K562 (cell line): ENCODE measurements around the gene ATCAY. TPM values are rescaled to one million over a fixed set of nuclear protein-coding genes. Genes with fewer than 3 reads are reported as not detected.
A peak's percentile ranks its signal among the peaks of the same experiment; 100 is the strongest.

Experiments used
- ATAC-seq: fragments of 200-7000 bp; cut with Tn5 transposase; 3 replicates; pipeline ENCODE4 v1.9.1; 2020; ENCODE audit warnings: moderate library complexity
- BruUV-seq: library from RNA; stranded (reverse); fragments of 400-500 nt; replicated peaks from 2 replicates; lab custom pipeline; 2021; lab: Mats Ljungman, UMichigan
- CTCF ChIA-PET: fragments of 300-600 bp; formaldehyde crosslinking; extraction: SDS; loops from one replicate; lab custom pipeline; 2021; ENCODE audit warnings: low intra/inter-chr PET ratio; lab: Yijun Ruan, JAX
- POLR2A ChIA-PET: fragments of 300-600, 350-650 bp; sonication (Branson Sonifier 250); formaldehyde crosslinking; extraction: SDS; loops from one replicate; lab custom pipeline; 2021; ENCODE audit warnings: antibody characterized with exemption, inconsistent platforms; lab: Yijun Ruan, JAX
- DNase-seq, 4 experiments: peaks; one replicate each; pipeline versions ENCODE4 v3.0.0 to v3.0.0-alpha.2; 2011 to 2018; ENCODE audit warnings: low spot score in 3 of 4, mixed read lengths in 3 of 4; ENCODE audit errors: extremely low read depth in 1 of 4
- FAIRE-seq: peaks from 2 replicates; lab custom pipeline; 2011; peaks lifted over from hg19 to GRCh38; lab: Jason Lieb, UNC
- H2AFZ ChIP-seq: 2 replicates; pipeline ENCODE4 v1.6.0; 2011; ENCODE audit warnings: low read depth, low read length, control low read depth, inconsistent platforms
- H3K27ac ChIP-seq: fragments of 200-600 bp; 3 replicates; pipeline ENCODE4 v1.8.0; 2011; ENCODE audit warnings: low read depth, mild to moderate bottlenecking, control low read depth, inconsistent platforms, low read length, moderate library complexity, mixed read lengths; ENCODE audit errors: extremely low read depth
- H3K27me3 ChIP-seq, 2 experiments: fragments of 300-600 bp in 1 of 2; 2 replicates in 1 of 2; 3 replicates in 1 of 2; pipeline versions ENCODE4 v1.6.0 to v1.8.0; 2011; ENCODE audit warnings: inconsistent platforms in 2 of 2, low read length in 2 of 2, mild to moderate bottlenecking in 1 of 2, mixed read lengths in 1 of 2, moderate library complexity in 1 of 2; ENCODE audit not compliant: control insufficient read depth in 2 of 2, insufficient read depth in 2 of 2
- H3K36me3 ChIP-seq: fragments of 300-600 bp; 3 replicates; pipeline ENCODE4 v1.8.0; 2011; ENCODE audit warnings: mild to moderate bottlenecking, low read length, inconsistent platforms; ENCODE audit not compliant: control insufficient read depth, insufficient read depth
- H3K4me1 ChIP-seq, 2 experiments: fragments of 200-600 bp in 1 of 2; replicated peaks in 1 of 2; 2 replicates in 1 of 2; 3 replicates in 1 of 2; pipeline versions ENCODE4 v1.5.1 to v1.8.0; 2011; ENCODE audit warnings: inconsistent platforms in 2 of 2, low read length in 2 of 2, mild to moderate bottlenecking in 1 of 2, mixed read lengths in 1 of 2, moderate library complexity in 1 of 2; ENCODE audit not compliant: control insufficient read depth in 2 of 2, insufficient read depth in 2 of 2
- H3K4me2 ChIP-seq: 2 replicates; pipeline ENCODE4 v1.6.1; 2011; ENCODE audit warnings: low read length, control low read depth, inconsistent platforms, mixed read lengths; ENCODE audit not compliant: insufficient read depth
- H3K4me3 ChIP-seq: fragments of 200-600 bp; sonication (generic), shearing (Covaris generic); 2 replicates; pipeline ENCODE4 v1.5.1; 2016; ENCODE audit warnings: control low read depth, inconsistent platforms
- H3K79me2 ChIP-seq: fragments of 200-600 bp; 3 replicates; pipeline ENCODE4 v1.8.0; 2011; ENCODE audit warnings: low read length, inconsistent platforms; ENCODE audit not compliant: control insufficient read depth, insufficient read depth
- H3K9ac ChIP-seq, 2 experiments: 2 replicates each; pipeline versions ENCODE4 v1.6.0 to v1.6.1; 2011; ENCODE audit warnings: low read depth in 2 of 2, low read length in 2 of 2, control low read depth in 1 of 2, inconsistent platforms in 1 of 2, mild to moderate bottlenecking in 1 of 2, mixed read lengths in 1 of 2; ENCODE audit not compliant: insufficient read depth in 1 of 2
- H3K9me1 ChIP-seq: one replicate; pipeline ENCODE4 v1.6.0; 2011; ENCODE audit warnings: inconsistent platforms, mild to moderate bottlenecking, low read length, moderate library complexity; ENCODE audit not compliant: control insufficient read depth, insufficient read depth
- H3K9me3 ChIP-seq: replicated peaks from 2 replicates; pipeline ENCODE4 v1.5.1; 2011; ENCODE audit warnings: low read depth, low read length, inconsistent platforms; ENCODE audit not compliant: control insufficient read depth, insufficient read depth
- H4K20me1 ChIP-seq: replicated peaks from 2 replicates; pipeline ENCODE4 v1.6.1; 2011; ENCODE audit warnings: low read length, inconsistent platforms, mixed read lengths; ENCODE audit not compliant: control insufficient read depth, insufficient read depth
- CREB1 ChIP-seq, 2 experiments: sonication (generic) in 1 of 2; formaldehyde crosslinking in 1 of 2; IDR thresholded peaks; 2 replicates each; pipeline versions ENCODE4 v1.6.1 to v1.8.0; 2012 to 2022; ENCODE audit warnings: inconsistent platforms in 1 of 2, mild to moderate bottlenecking in 1 of 2, missing genetic modification reagents in 1 of 2, moderate library complexity in 1 of 2
- CTCF ChIP-seq, 3 experiments: IDR thresholded peaks in 2 of 3; conservative IDR thresholded peaks in 1 of 3; 2 replicates each; pipeline ENCODE4 v1.5.1; 2011 to 2012; ENCODE audit warnings: low read length in 3 of 3, mild to moderate bottlenecking in 3 of 3, control low read depth in 2 of 3, improper control_type of control experiment in 1 of 3, inconsistent platforms in 1 of 3, low read depth in 1 of 3, mixed read lengths in 1 of 3, moderate library complexity in 1 of 3; ENCODE audit not compliant: insufficient read depth in 2 of 3
- DIDO1 ChIP-seq: fragments of 450-650 bp; IDR thresholded peaks from 2 replicates; pipeline ENCODE4 v1.6.1; 2016; ENCODE audit warnings: low read depth, missing biosample characterization, missing genetic modification characterization
- EGR1 ChIP-seq: fragments of 450-650 bp; conservative IDR thresholded peaks from 2 replicates; pipeline ENCODE4 v1.6.1; 2017; ENCODE audit warnings: mild to moderate bottlenecking
- EP300 ChIP-seq: IDR thresholded peaks from 2 replicates; pipeline ENCODE4 v1.6.1; 2012; ENCODE audit warnings: low read length, improper control_type of control experiment
- ETV5 ChIP-seq: sonication (generic); formaldehyde crosslinking; IDR thresholded peaks from 2 replicates; pipeline ENCODE4 v1.4.0; 2020; ENCODE audit warnings: low read depth, mild to moderate bottlenecking, missing genetic modification reagents
- FOXK2 ChIP-seq, 2 experiments: fragments of 450-650 bp; IDR thresholded peaks in 1 of 2; conservative IDR thresholded peaks in 1 of 2; 2 replicates each; pipeline ENCODE4 v1.6.1; 2016; ENCODE audit warnings: low read depth in 2 of 2, mild to moderate bottlenecking in 1 of 2
- GABPB1 ChIP-seq: sonication (generic); formaldehyde crosslinking; IDR thresholded peaks from 2 replicates; pipeline ENCODE4 v1.8.0; 2022; ENCODE audit warnings: mild to moderate bottlenecking, missing genetic modification reagents
- KAT7 ChIP-seq: sonication (generic); formaldehyde crosslinking; IDR thresholded peaks from 2 replicates; pipeline ENCODE4 v1.8.0; 2022; ENCODE audit warnings: missing genetic modification reagents, mild to moderate bottlenecking, borderline replicate concordance
- KDM5B ChIP-seq: fragments of 200-600 bp; sonication (generic); IDR thresholded peaks from 2 replicates; pipeline ENCODE4 v1.6.1; 2012; ENCODE audit warnings: low read depth, mild to moderate bottlenecking, moderate library complexity, low read length, control low read depth, inconsistent platforms; ENCODE audit not compliant: insufficient replicate concordance
- KLF10 ChIP-seq: fragments of 250-450 bp; sonication (Bioruptor Pico); IDR thresholded peaks from 2 replicates; pipeline ENCODE4 v1.6.1; 2021; ENCODE audit warnings: matching md5 sums
- MCM7 ChIP-seq, 2 experiments: fragments of 450-650 bp; IDR thresholded peaks; 2 replicates each; pipeline ENCODE4 v1.6.1; 2016 to 2018
- NBN ChIP-seq: fragments of 450-650 bp; IDR thresholded peaks from 2 replicates; pipeline ENCODE4 v1.6.1; 2016; ENCODE audit warnings: low read depth, mild to moderate bottlenecking
- RAD51 ChIP-seq: fragments of 450-650 bp; IDR thresholded peaks from 2 replicates; pipeline ENCODE4 v1.7.1; 2016; ENCODE audit warnings: low read depth, mild to moderate bottlenecking, borderline replicate concordance
- SMARCA5 ChIP-seq: fragments of 450-650 bp; IDR thresholded peaks from 2 replicates; pipeline ENCODE4 v1.6.1; 2016
- ZC3H11A ChIP-seq: IDR thresholded peaks from 2 replicates; pipeline ENCODE4 v1.6.1; 2012; ENCODE audit warnings: low read depth, low read length, improper control_type of control experiment
- ZNF311 ChIP-seq: fragments of 250-450 bp; sonication (Bioruptor Pico); IDR thresholded peaks from 2 replicates; pipeline ENCODE4 v1.4.0; 2020; ENCODE audit warnings: mild to moderate bottlenecking, moderate library complexity
- ZNF583 ChIP-seq: fragments of 250-450 bp; sonication (Bioruptor Pico); IDR thresholded peaks from 2 replicates; pipeline ENCODE4 v1.4.0; 2020
- ZNF586 ChIP-seq: fragments of 450-650 bp; formaldehyde crosslinking; conservative IDR thresholded peaks from 2 replicates; pipeline ENCODE4 v1.4.0; 2020; ENCODE audit warnings: mild to moderate bottlenecking, moderate library complexity
- ZNF77 ChIP-seq: fragments of 250-450 bp; sonication (Bioruptor Pico); IDR thresholded peaks from 2 replicates; pipeline ENCODE4 v1.5.0; 2020
- whole genome bisulfite sequencing: fragments of 100-300 bp; shearing (Covaris generic); methylation state at CpG from one replicate; pipeline ENCODE4 v1.1.6; 2016; ENCODE audit warnings: low coverage, mixed read lengths; ENCODE audit not compliant: insufficient coverage; ENCODE audit errors: missing lambda C conversion rate; 5-methylcytosine and 5-hydroxymethylcytosine counted together
- in situ Hi-C: fragments of 300-500 bp; cut with MboI; formaldehyde crosslinking; loops from 4 replicates; pipeline ENCODE4 v1.15.0; 2018; ENCODE audit warnings: inconsistent platforms, mixed read lengths
- intact Hi-C: fragments of 100-400 bp; cut with micrococcal nuclease; formaldehyde crosslinking; loops from 2 replicates; pipeline ENCODE4 v1.14.2; 2022
- polyA plus RNA-seq, 8 experiments: library from polyadenylated mRNA; depleted of rRNA in 4 of 8; stranded (reverse) in 5 of 8; unstranded in 3 of 8; fragments of >200 nt; fragmentation: Nextera tagmentation in 2 of 8; fragmentation: Illumina TruSeq in 1 of 8; extraction: Ambion mirVana in 2 of 8; extraction: Trizol in 1 of 8; gene quantifications; 2 replicates each; pipeline versions ENCODE4 v1.2.1 to v1.2.3, GENCODE V29; 2011 to 2014; ENCODE audit warnings: inconsistent platforms in 1 of 8, missing spikeins in 1 of 8
- total RNA-seq, 7 experiments: library from RNA; depleted of rRNA in 6 of 7; stranded (reverse); fragments of >200 nt in 6 of 7; fragmentation: Illumina TruSeq in 2 of 7; extraction: Trizol in 2 of 7; gene quantifications; 2 replicates each; pipeline versions ENCODE4 v1.2.1 to v1.2.3, GENCODE V29; 2011 to 2021; ENCODE audit warnings: low replicate concordance in 1 of 7
- TF ChIP-seq, protein P1 (sequence below): IDR thresholded peaks from 3 replicates; pipeline ENCODE4 v1.6.1; 2011; ENCODE audit warnings: borderline replicate concordance, mild to moderate bottlenecking; ENCODE audit not compliant: insufficient read length, insufficient read depth

The ATCAY gene
- total and polyA plus RNA-seq, 9 of the 15 experiments (the other 6 are each of a cell fraction or from before 2014, with no cell fraction given): not detected

DNA sequence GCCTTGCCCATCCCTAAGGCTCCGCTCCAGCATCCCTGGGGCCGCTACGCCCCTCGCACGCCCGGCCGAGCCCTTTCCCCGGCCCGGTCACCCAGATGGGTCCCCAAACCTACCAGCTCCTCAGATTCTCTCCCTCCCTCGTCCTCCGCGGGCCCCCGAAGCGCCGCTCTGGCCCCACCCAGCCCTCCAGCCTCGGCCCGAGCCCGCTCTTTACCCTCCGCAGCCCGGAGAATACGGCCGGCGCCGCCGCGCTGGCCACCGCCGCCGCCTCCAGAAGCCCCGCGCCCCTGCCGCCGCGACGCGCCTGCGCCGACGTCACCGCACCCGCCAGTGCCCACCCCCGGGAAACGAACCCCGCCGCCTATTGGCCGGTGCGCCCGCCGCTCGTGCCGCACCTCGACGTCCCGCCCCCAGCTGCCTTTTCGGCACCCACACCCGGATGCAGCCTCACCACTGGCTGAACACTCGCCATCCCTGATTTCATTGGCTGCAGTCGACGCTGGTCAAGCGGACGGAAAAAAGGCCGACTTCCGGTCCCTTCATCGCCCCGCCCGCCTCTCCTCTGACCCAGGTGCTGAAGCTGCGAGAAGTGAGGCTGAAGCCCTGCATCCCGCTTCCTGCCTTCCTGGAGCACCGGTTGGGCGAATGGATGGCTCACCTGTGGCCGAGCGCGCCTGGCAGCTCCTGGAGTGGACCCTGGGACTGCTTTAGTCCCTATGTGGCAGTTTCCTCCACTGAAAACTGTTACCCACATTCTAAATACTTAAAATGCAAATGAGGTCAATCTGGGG, 90.5 kb downstream of the ATCAY start, which contains the start of gene DAPK3:
Gene DAPK3, minus strand, starts transcription at position 292 of the 791 bp plus-strand sequence. CDS start 1,364 bp downstream, outside the sequence.
- FAIRE-seq (peak; percentile 97), DNase-seq (peak; percentile 94 to 98 (median 96)), ATAC-seq (peak; percentile 91)
- Histone ChIP-seq H3K9me1 (peaks cover 4% of the 10 kb centered on the region), H3K27ac (peak within 1 kb of the TSS; percentile 76), H3K36me3 (peaks cover 44% of the 10 kb centered on the region), H2AFZ (peak within 1 kb of the TSS; percentile 69), H3K9ac (peak within 1 kb of the TSS; percentile 79 to 95), H3K4me2 (peak within 1 kb of the TSS; percentile 83), H4K20me1 (peaks cover 14% of the 10 kb centered on the region), H3K79me2 (peaks cover 37% of the 10 kb centered on the region), H3K4me1 (peaks cover 15 to 29% of the 10 kb centered on the region in 2 experiments), H3K9me3 (no peaks in the 10 kb centered on the region), H3K27me3 (no peaks in the 10 kb centered on the region), H3K4me3 (peak within 1 kb of the TSS; percentile 94)
- WGBS: under 1% methylated on average over 66 of the region's 73 CpGs
- no TSS peak for BruUV-seq
- POLR2A ChIA-PET: interaction anchor here (0.6 to 7.2 kb wide), 10 partner anchors 8 to 714 kb away, joined by 3 to 215 read pairs (median 4); partner anchors contain the start of gene EEF2
- in situ Hi-C loops (no loop called here), intact Hi-C loops (loop anchor here (2.0 kb wide), 1 partner anchor 36 kb away; the partner anchor contains the start of gene PIAS4)
- CTCF ChIA-PET: interaction anchor here (1.4 kb wide), 1 partner anchor 14 kb away, joined by 3 read pairs; no protein-coding TSS in a partner anchor
- TF ChIP-seq, protein P1, sequence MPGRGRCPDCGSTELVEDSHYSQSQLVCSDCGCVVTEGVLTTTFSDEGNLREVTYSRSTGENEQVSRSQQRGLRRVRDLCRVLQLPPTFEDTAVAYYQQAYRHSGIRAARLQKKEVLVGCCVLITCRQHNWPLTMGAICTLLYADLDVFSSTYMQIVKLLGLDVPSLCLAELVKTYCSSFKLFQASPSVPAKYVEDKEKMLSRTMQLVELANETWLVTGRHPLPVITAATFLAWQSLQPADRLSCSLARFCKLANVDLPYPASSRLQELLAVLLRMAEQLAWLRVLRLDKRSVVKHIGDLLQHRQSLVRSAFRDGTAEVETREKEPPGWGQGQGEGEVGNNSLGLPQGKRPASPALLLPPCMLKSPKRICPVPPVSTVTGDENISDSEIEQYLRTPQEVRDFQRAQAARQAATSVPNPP: no peak
- TF ChIP-seq ZNF77 (CRISPR knock-in tag): no peak
- TF ChIP-seq CREB1 (IDR thresholded peaks at IDR 0.05): peak; percentile 83
- peak; percentile 92 for TF ChIP-seq CREB1 (CRISPR knock-in tag; IDR thresholded peaks at IDR 0.05)
- no peak; the same call in 1 of the 2 replicates for TF ChIP-seq EGR1
- TF ChIP-seq KLF10 (CRISPR knock-in tag): no peak
- TF ChIP-seq EP300: no peak
- no peak for TF ChIP-seq NBN
- TF ChIP-seq SMARCA5: no peak
- no peak for TF ChIP-seq DIDO1 (tag)
- TF ChIP-seq MCM7 (IDR thresholded peaks at IDR 0.05): no peak
- TF ChIP-seq KDM5B: peak; percentile 48
- 0 out of 6 replicates have a peak, but pooled peaks of 1 of the 3 experiments have one; percentile 3 for TF ChIP-seq CTCF (IDR thresholded peaks at IDR 0.05 in 2 of 3, conservative IDR thresholded peaks at IDR 0.05 in 1 of 3; ENCODE audit: insufficient read depth in 2 of 3, low read depth in 1 of 3, low read length in 3 of 3)
- no peak for TF ChIP-seq ZNF586
- no peak for TF ChIP-seq FOXK2 (conservative IDR thresholded peaks at IDR 0.05 in 1 of 2, IDR thresholded peaks at IDR 0.05 in 1 of 2; ENCODE audit: low read depth in 2 of 2)
- TF ChIP-seq GABPB1: peak; percentile 98
- TF ChIP-seq ZNF311 (CRISPR knock-in tag): no peak
- no peak for TF ChIP-seq KAT7 (CRISPR knock-in tag)
- TF ChIP-seq ETV5 (CRISPR knock-in tag): peak; percentile 70; the same call in 1 of the 2 replicates
- no peak for TF ChIP-seq ZNF583 (CRISPR knock-in tag)
- no peak for TF ChIP-seq RAD51
- peak; percentile 17; the same call in 1 of the 2 replicates for TF ChIP-seq ZC3H11A
